Caco-2 (cell line): ENCODE data around the gene ACTN4. TPM values are rescaled to one million over a fixed set of nuclear protein-coding genes. Genes with fewer than 3 reads are reported as not detected.
A peak's percentile ranks its signal among the peaks of the same experiment; 100 is the strongest.

ENCODE experiments used
- BruUV-seq: library from RNA; stranded (reverse); fragments of 400-500 nt; replicated peaks from 2 replicates; lab custom pipeline; 2021; lab: Mats Ljungman, UMichigan
- CTCF ChIA-PET: fragments of 300-600 bp; sonication (Branson Sonifier 250); formaldehyde crosslinking; loops from one replicate; lab custom pipeline; 2022; ENCODE audit warnings: antibody characterized with exemption; lab: Charles Lee
- POLR2A ChIA-PET: fragments of 300-600 bp; sonication (Branson Sonifier 250); formaldehyde crosslinking; loops from one replicate; lab custom pipeline; 2022; ENCODE audit warnings: antibody characterized with exemption; lab: Charles Lee
- DNase-seq, 2 experiments: peaks; one replicate each; pipeline versions ENCODE4 v3.0.0 to v3.0.0-alpha.2; 2020 to 2022
- H3K27me3 ChIP-seq: replicated peaks from 2 replicates; pipeline ENCODE4 v1.6.0; 2011; ENCODE audit warnings: low read length; ENCODE audit not compliant: control insufficient read depth, insufficient read depth
- H3K36me3 ChIP-seq: 2 replicates; pipeline ENCODE4 v1.5.1; 2011; ENCODE audit warnings: low read length; ENCODE audit not compliant: control insufficient read depth, insufficient read depth
- H3K4me1 ChIP-seq: fragments of 250-450 bp; sonication (Bioruptor Pico); 2 replicates; pipeline ENCODE4 v1.5.1; 2020; ENCODE audit warnings: mild to moderate bottlenecking
- H3K4me3 ChIP-seq: 2 replicates; pipeline ENCODE4 v1.5.1; 2011; ENCODE audit warnings: low read depth, mild to moderate bottlenecking, control low read depth, low read length
- H3K9me3 ChIP-seq: fragments of 250-450 bp; sonication (Bioruptor Pico); 2 replicates; pipeline ENCODE4 v1.5.1; 2020; ENCODE audit warnings: mild to moderate bottlenecking, moderate library complexity
- H3K27ac Mint-ChIP-seq: one replicate; pipeline ENCODE4 v1.8.0; 2022; ENCODE audit warnings: mixed read lengths; ENCODE audit not compliant: unreplicated experiment
- H3K27me3 Mint-ChIP-seq: one replicate; pipeline ENCODE4 v1.8.0; 2022; ENCODE audit warnings: mixed read lengths; ENCODE audit not compliant: insufficient read depth, unreplicated experiment
- H3K36me3 Mint-ChIP-seq: one replicate; pipeline ENCODE4 v1.8.0; 2022; ENCODE audit warnings: mild to moderate bottlenecking, mixed read lengths; ENCODE audit not compliant: insufficient read depth, unreplicated experiment
- H3K4me1 Mint-ChIP-seq: one replicate; pipeline ENCODE4 v1.8.0; 2022; ENCODE audit warnings: low read depth, mixed read lengths; ENCODE audit not compliant: unreplicated experiment
- H3K4me3 Mint-ChIP-seq: one replicate; pipeline ENCODE4 v1.8.0; 2022; ENCODE audit warnings: mild to moderate bottlenecking, moderate library complexity, mixed read lengths; ENCODE audit not compliant: unreplicated experiment
- H3K9me3 Mint-ChIP-seq: one replicate; pipeline ENCODE4 v1.8.0; 2022; ENCODE audit warnings: mixed read lengths; ENCODE audit not compliant: unreplicated experiment
- intact Hi-C: fragments of 100-400 bp; cut with micrococcal nuclease; formaldehyde crosslinking; loops from one replicate; pipeline ENCODE4 v1.10.0; 2022; ENCODE audit not compliant: unreplicated experiment
- total RNA-seq: library from RNA; stranded (reverse); gene quantifications from 2 replicates; pipeline ENCODE4 v1.2.3, GENCODE V29; 2022
- TF ChIP-seq, protein P1 (sequence below), 2 experiments: fragments of 200-600 bp in 1 of 2; IDR thresholded peaks; 1 replicate in 1 of 2; 2 replicates in 1 of 2; pipeline versions ENCODE4 v1.5.1 to v1.8.0; 2011 to 2022; ENCODE audit warnings: antibody characterized with exemption in 1 of 2, control low read depth in 1 of 2, inconsistent platforms in 1 of 2, low read depth in 1 of 2, low read length in 1 of 2, mild to moderate bottlenecking in 1 of 2, moderate library complexity in 1 of 2; ENCODE audit not compliant: insufficient read depth in 1 of 2, severe bottlenecking in 1 of 2, unreplicated experiment in 1 of 2

Gene ACTN4
- total RNA-seq, 1 experiment from 2014 or later: 605 TPM

- Histone ChIP-seq H3K27me3 (no peaks in the 10 kb centered on the region), H3K4me3 (no peak overlapping the region), H3K9me3 (no peaks in the 10 kb centered on the region), H3K4me1 (peaks cover 90% of the 10 kb centered on the region), H3K36me3 (peaks cover 5% of the 10 kb centered on the region; the same call in 1 of the 2 replicates)
- Mint-ChIP-seq H3K4me3 (peak overlapping the region; percentile 61), H3K27me3 (no peaks in the 10 kb centered on the region), H3K9me3 (peaks cover 10% of the 10 kb centered on the region), H3K27ac (peak overlapping the region; percentile 95), H3K4me1 (peaks cover 74% of the 10 kb centered on the region), H3K36me3 (peaks cover 92% of the 10 kb centered on the region)
- ChIA-PET CTCF (interaction anchor here (0.6 to 1.8 kb wide), 21 partner anchors 10 to 1655 kb away, joined by 3 to 12 read pairs (median 5); partner anchors contain the start of genes ACTN4 and EIF3K), POLR2A (interaction anchor here (0.6 to 1.5 kb wide), 8 partner anchors 15 to 163 kb away, joined by 4 to 22 read pairs (median 8); partner anchors contain the start of gene ACTN4)
- DNase-seq: peak; percentile 72 to 77
- intact Hi-C loops: loop anchor here (1.0 kb wide), 1 partner anchor 50 kb away; no protein-coding TSS in a partner anchor
- BruUV-seq: TSS peak; percentile 2
- TF ChIP-seq, protein P1, sequence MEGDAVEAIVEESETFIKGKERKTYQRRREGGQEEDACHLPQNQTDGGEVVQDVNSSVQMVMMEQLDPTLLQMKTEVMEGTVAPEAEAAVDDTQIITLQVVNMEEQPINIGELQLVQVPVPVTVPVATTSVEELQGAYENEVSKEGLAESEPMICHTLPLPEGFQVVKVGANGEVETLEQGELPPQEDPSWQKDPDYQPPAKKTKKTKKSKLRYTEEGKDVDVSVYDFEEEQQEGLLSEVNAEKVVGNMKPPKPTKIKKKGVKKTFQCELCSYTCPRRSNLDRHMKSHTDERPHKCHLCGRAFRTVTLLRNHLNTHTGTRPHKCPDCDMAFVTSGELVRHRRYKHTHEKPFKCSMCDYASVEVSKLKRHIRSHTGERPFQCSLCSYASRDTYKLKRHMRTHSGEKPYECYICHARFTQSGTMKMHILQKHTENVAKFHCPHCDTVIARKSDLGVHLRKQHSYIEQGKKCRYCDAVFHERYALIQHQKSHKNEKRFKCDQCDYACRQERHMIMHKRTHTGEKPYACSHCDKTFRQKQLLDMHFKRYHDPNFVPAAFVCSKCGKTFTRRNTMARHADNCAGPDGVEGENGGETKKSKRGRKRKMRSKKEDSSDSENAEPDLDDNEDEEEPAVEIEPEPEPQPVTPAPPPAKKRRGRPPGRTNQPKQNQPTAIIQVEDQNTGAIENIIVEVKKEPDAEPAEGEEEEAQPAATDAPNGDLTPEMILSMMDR (IDR thresholded peaks at IDR 0.05; ENCODE audit: insufficient read depth in 1 of 2, low read depth in 1 of 2, low read length in 1 of 2, severe bottlenecking in 1 of 2, unreplicated experiment in 1 of 2): peak; percentile 65 to 69
These were observed 38.4 kb downstream of the ACTN4 start for GRCh38 chr19:38685666-38686529.

DNA sequence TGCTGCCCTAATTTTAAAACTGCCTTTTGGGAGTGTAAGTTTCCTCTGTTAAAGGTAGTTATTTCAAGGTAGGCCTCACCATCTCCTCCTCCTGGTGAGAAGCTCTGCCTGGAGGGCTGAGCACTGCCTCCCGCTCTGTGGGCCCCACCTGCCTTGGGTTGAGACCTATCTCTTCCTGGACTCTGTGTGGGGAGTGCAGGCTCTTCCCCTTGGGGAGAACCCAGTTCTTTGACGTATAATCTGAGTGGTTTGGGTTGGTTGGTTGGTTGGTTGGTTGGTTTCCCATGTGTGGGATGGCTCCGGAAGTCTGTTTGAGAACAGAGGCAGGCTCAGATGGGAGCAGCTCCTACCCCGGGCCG, 39.1 kb downstream of the ACTN4 start:
- ChIA-PET POLR2A (interaction anchor here (0.6 to 1.5 kb wide), 8 partner anchors 14 to 163 kb away, joined by 4 to 22 read pairs (median 8); partner anchors contain the start of gene ACTN4), CTCF (interaction anchor here (0.6 to 1.8 kb wide), 21 partner anchors 11 to 1654 kb away, joined by 3 to 12 read pairs (median 5); partner anchors contain the start of genes ACTN4 and EIF3K)
- H3K4me1 ChIP-seq: peaks cover 89% of the 10 kb centered on the region
- no peaks in the 10 kb centered on the region for H3K27me3 Mint-ChIP-seq
- H3K4me3 Mint-ChIP-seq: peak overlapping the region; percentile 61
- no peaks in the 10 kb centered on the region for H3K27me3 ChIP-seq
- peak overlapping the region; percentile 95 for H3K27ac Mint-ChIP-seq
- H3K36me3 Mint-ChIP-seq: peaks cover 92% of the 10 kb centered on the region
- no peak overlapping the region for H3K4me3 ChIP-seq
- BruUV-seq: no TSS peak
- H3K4me1 Mint-ChIP-seq: peaks cover 68% of the 10 kb centered on the region
- DNase-seq: no peak
- H3K9me3 Mint-ChIP-seq: peaks cover 10% of the 10 kb centered on the region
- intact Hi-C loops: loop anchor here (1.0 kb wide), 1 partner anchor 50 kb away; no protein-coding TSS in a partner anchor
- TF ChIP-seq, protein P1 (IDR thresholded peaks at IDR 0.05; ENCODE audit: insufficient read depth in 1 of 2, low read depth in 1 of 2, low read length in 1 of 2, severe bottlenecking in 1 of 2, unreplicated experiment in 1 of 2): peak in 1 of 2 experiments; percentile 12
- peaks cover 4% of the 10 kb centered on the region; the same call in 1 of the 2 replicates for H3K36me3 ChIP-seq
- H3K9me3 ChIP-seq: no peaks in the 10 kb centered on the region

GRCh38 chr19:38687837-38688378, 40.5 kb downstream of the ACTN4 start:
- Mint-ChIP-seq H3K27ac (peak overlapping the region; percentile 95), H3K9me3 (peaks cover 4% of the 10 kb centered on the region), H3K4me1 (peaks cover 69% of the 10 kb centered on the region), H3K36me3 (peaks cover 92% of the 10 kb centered on the region), H3K27me3 (no peaks in the 10 kb centered on the region), H3K4me3 (no peak overlapping the region)
- peaks cover 94% of the 10 kb centered on the region for H3K4me1 ChIP-seq
- no peaks in the 10 kb centered on the region for H3K27me3 ChIP-seq
- H3K4me3 ChIP-seq: no peak overlapping the region
- peaks cover 3% of the 10 kb centered on the region; the same call in 1 of the 2 replicates for H3K36me3 ChIP-seq
- ChIA-PET CTCF (interaction anchor here (0.6 kb wide), 1 partner anchor 28 kb away, joined by 3 read pairs; no protein-coding TSS in a partner anchor), POLR2A (no interaction called here)
- H3K9me3 ChIP-seq: no peaks in the 10 kb centered on the region
- no TSS peak for BruUV-seq
- intact Hi-C loops: no loop called here
- DNase-seq: no peak
- TF ChIP-seq, protein P1 (IDR thresholded peaks at IDR 0.05; ENCODE audit: insufficient read depth in 1 of 2, low read depth in 1 of 2, low read length in 1 of 2, severe bottlenecking in 1 of 2, unreplicated experiment in 1 of 2): no peak
